GM18517 (cell line): ENCODE results near the gene SLC1A4.

Experiments used
- ATAC-seq: cut with Tn5 transposase; IDR thresholded peaks from one replicate; pipeline ENCODE4 v1.9.1; 2021; ENCODE audit warnings: mild to moderate bottlenecking, moderate library complexity; ENCODE audit not compliant: unreplicated experiment

Gene SLC1A4

DNA sequence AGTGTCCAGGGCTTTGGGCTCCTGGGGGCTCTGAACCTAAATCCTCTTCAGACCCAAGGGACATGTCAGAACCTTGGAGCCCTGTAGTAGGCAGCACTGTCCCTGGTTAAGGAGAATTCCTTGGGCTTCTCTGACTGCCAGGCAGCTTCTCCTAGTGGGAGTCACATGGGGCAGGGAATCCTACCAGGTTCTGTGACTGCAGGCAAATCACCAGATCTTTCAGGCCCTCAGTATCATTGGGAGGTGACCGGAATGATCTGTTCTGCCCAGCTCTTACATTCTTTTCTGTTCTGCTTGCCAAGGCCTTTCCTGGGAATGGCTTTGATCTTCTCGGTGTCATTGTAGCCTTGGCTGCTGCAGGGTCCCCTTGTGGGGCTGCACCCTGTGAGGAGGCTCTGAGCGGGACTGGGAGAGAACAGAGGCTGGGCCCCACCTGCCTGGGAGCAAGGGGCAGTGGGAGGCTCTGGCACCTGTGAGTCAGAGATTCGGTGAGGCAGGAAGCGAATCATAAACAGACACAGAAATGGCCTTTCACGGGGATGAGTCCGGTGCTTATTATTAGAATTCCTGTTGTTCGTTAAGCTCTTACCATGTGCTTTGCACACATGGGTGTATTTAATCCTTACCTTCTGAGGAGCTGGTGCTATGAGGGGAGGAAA is 81.1 kb downstream of the SLC1A4 start:
- ATAC-seq: no peak

DNA sequence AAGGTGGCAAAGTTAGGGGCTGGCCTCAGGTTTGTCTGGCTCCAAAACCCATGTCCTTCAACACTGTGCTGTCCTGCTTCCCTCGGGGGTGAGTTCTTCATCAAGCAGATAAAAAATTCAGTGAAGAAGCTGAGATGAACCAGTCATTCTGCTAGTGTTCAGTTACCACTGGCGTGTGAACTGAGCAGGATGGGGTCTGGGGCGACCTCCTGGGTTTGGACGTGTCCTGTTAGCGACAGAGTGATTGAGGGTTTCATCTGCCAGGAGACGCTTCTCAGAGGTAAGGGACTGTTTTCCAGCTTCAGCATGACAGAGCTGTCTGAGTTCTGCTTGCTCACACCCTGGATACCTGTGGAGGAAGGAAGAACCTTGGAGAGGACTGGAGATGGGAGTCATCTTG is 81.7 kb downstream of the SLC1A4 start:
- no peak for ATAC-seq

DNA sequence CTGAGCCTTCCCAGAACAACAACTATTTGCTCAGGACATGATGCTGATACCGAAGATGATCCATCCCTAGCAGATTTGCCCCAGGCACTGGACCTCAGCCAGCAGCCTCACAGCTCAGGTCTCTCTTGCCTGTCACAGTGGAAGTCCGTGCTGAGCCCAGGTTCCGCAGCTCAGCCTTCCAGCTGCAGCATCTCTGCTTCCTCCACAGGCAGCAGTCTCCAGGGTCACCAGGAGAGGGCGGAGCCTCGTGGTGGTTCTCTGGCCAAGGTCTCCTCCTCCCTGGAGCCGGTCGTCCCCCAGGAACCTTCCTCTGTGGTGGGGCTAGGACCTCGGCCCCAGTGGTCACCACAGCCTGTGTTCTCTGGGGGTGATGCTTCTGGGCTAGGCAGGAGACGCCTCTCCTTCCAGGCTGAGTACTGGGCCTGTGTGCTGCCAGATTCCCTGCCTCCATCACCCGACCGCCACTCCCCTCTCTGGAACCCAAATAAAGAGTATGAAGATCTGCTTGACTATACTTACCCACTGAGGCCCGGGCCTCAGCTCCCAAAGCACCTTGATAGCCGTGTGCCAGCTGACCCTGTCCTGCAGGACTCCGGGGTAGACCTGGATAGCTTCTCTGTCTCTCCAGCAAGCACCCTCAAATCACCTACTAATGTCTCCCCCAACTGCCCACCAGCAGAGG is 82.4 kb downstream of the SLC1A4 start:
- no peak for ATAC-seq

DNA sequence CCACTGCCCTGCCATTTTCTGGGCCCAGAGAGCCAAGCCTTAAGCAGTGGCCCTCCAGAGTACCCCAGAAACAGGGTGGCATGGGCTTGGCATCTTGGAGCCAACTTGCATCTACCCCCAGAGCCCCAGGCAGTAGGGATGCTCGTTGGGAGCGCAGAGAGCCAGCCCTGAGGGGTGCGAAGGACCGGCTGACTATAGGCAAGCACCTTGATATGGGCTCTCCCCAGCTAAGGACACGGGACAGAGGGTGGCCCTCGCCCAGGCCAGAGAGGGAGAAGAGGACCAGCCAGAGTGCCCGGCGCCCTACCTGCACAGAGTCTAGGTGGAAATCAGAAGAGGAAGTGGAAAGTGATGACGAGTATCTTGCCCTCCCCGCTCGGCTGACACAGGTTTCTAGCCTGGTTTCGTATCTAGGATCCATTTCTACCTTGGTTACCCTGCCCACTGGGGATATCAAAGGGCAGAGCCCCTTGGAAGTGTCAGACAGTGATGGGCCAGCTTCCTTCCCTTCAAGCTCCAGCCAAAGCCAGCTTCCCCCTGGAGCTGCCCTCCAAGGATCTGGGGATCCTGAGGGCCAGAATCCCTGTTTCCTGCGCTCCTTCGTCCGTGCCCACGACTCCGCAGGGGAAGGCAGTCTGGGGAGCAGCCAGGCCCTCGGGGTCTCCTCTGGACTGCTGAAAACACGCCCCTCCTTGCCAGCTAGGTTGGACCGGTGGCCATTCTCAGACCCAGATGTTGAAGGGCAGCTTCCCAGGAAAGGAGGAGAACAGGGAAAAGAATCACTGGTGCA is 83.2 kb downstream of the SLC1A4 start:
- ATAC-seq: peak; percentile 72
